H9 (cell line): ENCODE results near the gene SHB. TPM values are rescaled to one million over a fixed set of nuclear protein-coding genes. Genes with fewer than 3 reads are reported as not detected.

Experiments
- DNase-seq: peaks from one replicate; pipeline ENCODE4 v3.0.0-alpha.2; 2017
- H2AFZ ChIP-seq: one replicate; pipeline ENCODE4 v1.6.1; 2013; ENCODE audit warnings: mild to moderate bottlenecking, low read length, control low read depth, moderate library complexity
- H2AK5ac ChIP-seq: 2 replicates; pipeline ENCODE4 v1.6.1; 2013; ENCODE audit warnings: low read length, control low read depth, mixed read lengths; ENCODE audit not compliant: insufficient read length
- H2BK120ac ChIP-seq: one replicate; pipeline ENCODE4 v1.6.1; 2013; ENCODE audit warnings: low read depth, mild to moderate bottlenecking, low read length, control low read depth, inconsistent platforms; ENCODE audit not compliant: poor library complexity, severe bottlenecking
- H2BK12ac ChIP-seq: 2 replicates; pipeline ENCODE4 v1.6.1; 2013; ENCODE audit warnings: low read length, control low read depth, mixed read lengths, low read depth; ENCODE audit not compliant: insufficient read length
- H2BK15ac ChIP-seq: 2 replicates; pipeline ENCODE4 v1.6.1; 2013; ENCODE audit warnings: low read depth, low read length, control low read depth
- H2BK20ac ChIP-seq: one replicate; pipeline ENCODE4 v1.6.1; 2013; ENCODE audit warnings: low read depth, mild to moderate bottlenecking, low read length, control low read depth, inconsistent platforms; ENCODE audit not compliant: poor library complexity, severe bottlenecking
- H2BK5ac ChIP-seq: 2 replicates; pipeline ENCODE4 v1.6.1; 2013; ENCODE audit warnings: low read length, control low read depth, mixed read lengths; ENCODE audit not compliant: insufficient read length
- H3K14ac ChIP-seq: 2 replicates; pipeline ENCODE4 v1.6.1; 2013; ENCODE audit warnings: low read length, control low read depth; ENCODE audit not compliant: insufficient read depth
- H3K18ac ChIP-seq: 2 replicates; pipeline ENCODE4 v1.6.1; 2013; ENCODE audit warnings: low read depth, mild to moderate bottlenecking, mixed read lengths, low read length, control low read depth; ENCODE audit not compliant: insufficient read length
- H3K23ac ChIP-seq: 2 replicates; pipeline ENCODE4 v1.6.1; 2013; ENCODE audit warnings: low read length, control low read depth, mixed read lengths, low read depth; ENCODE audit not compliant: insufficient read length
- H3K23me2 ChIP-seq: 2 replicates; pipeline ENCODE4 v1.6.1; 2013; ENCODE audit warnings: low read depth, mild to moderate bottlenecking, mixed read lengths, low read length, control low read depth; ENCODE audit not compliant: insufficient read length, poor library complexity, severe bottlenecking
- H3K27ac ChIP-seq: 2 replicates; pipeline ENCODE4 v1.5.1; 2013; ENCODE audit warnings: low read length, control low read depth, mixed read lengths, low read depth; ENCODE audit not compliant: insufficient read length
- H3K27me3 ChIP-seq: 2 replicates; pipeline ENCODE4 v1.6.1; 2013; ENCODE audit warnings: low read length, control low read depth, inconsistent platforms; ENCODE audit not compliant: insufficient read depth
- H3K4ac ChIP-seq: 2 replicates; pipeline ENCODE4 v1.6.1; 2013; ENCODE audit warnings: low read depth, mild to moderate bottlenecking, control low read depth, inconsistent platforms, low read length, moderate library complexity
- H3K4me1 ChIP-seq: 2 replicates; pipeline ENCODE4 v1.6.1; 2013; ENCODE audit warnings: low read length, control low read depth, inconsistent platforms; ENCODE audit not compliant: insufficient read depth
- H3K4me2 ChIP-seq: 2 replicates; pipeline ENCODE4 v1.6.1; 2013; ENCODE audit warnings: low read length, control low read depth, mixed read lengths; ENCODE audit not compliant: insufficient read length, insufficient read depth
- H3K56ac ChIP-seq: 2 replicates; pipeline ENCODE4 v1.6.1; 2013; ENCODE audit warnings: low read depth, mild to moderate bottlenecking, mixed read lengths, low read length, control low read depth; ENCODE audit not compliant: insufficient read length
- H3K79me1 ChIP-seq: 2 replicates; pipeline ENCODE4 v1.6.1; 2013; ENCODE audit warnings: low read depth, mild to moderate bottlenecking, moderate library complexity, low read length, control low read depth, inconsistent platforms; ENCODE audit not compliant: insufficient read depth, poor library complexity, severe bottlenecking
- H3K79me2 ChIP-seq: 2 replicates; pipeline ENCODE4 v1.6.1; 2013; ENCODE audit warnings: low read length, control low read depth, inconsistent platforms; ENCODE audit not compliant: insufficient read depth
- H3K9ac ChIP-seq: 2 replicates; pipeline ENCODE4 v1.6.1; 2013; ENCODE audit warnings: low read length, control low read depth, mixed read lengths; ENCODE audit not compliant: insufficient read length; ENCODE audit errors: extremely low read depth
- H3K9me3 ChIP-seq: one replicate; pipeline ENCODE4 v1.6.1; 2013; ENCODE audit warnings: low read depth, low read length, inconsistent platforms; ENCODE audit not compliant: control insufficient read depth
- H3T11ph ChIP-seq: one replicate; pipeline ENCODE4 v1.6.1; 2013; ENCODE audit warnings: mild to moderate bottlenecking, low read length, control low read depth, inconsistent platforms
- H4K20me1 ChIP-seq: one replicate; pipeline ENCODE4 v1.6.1; 2013; ENCODE audit not compliant: control insufficient read depth, insufficient read length, insufficient read depth
- H4K5ac ChIP-seq: 2 replicates; pipeline ENCODE4 v1.6.1; 2013; ENCODE audit warnings: low read depth, mild to moderate bottlenecking, mixed read lengths, low read length, control low read depth; ENCODE audit not compliant: insufficient read length
- H4K8ac ChIP-seq: replicated peaks from 2 replicates; pipeline ENCODE4 v1.6.1; 2013; ENCODE audit warnings: low read length, control low read depth, mixed read lengths, low read depth; ENCODE audit not compliant: insufficient read length
- H4K91ac ChIP-seq: 2 replicates; pipeline ENCODE4 v1.6.1; 2013; ENCODE audit warnings: low read depth, mild to moderate bottlenecking, moderate library complexity, mixed read lengths, low read length, control low read depth; ENCODE audit not compliant: insufficient read length
- H3K27ac Mint-ChIP-seq, 3 experiments: 2 replicates in 2 of 3; 3 replicates in 1 of 3; pipeline ENCODE4 v1.8.0; 2020 to 2021; ENCODE audit warnings: mixed read lengths in 3 of 3, mild to moderate bottlenecking in 1 of 3, moderate library complexity in 1 of 3
- H3K27me3 Mint-ChIP-seq: 2 replicates; pipeline ENCODE4 v1.8.0; 2021; ENCODE audit warnings: low read depth, mild to moderate bottlenecking, moderate library complexity, mixed read lengths
- H3K36me3 Mint-ChIP-seq, 3 experiments: 2 replicates in 2 of 3; 3 replicates in 1 of 3; pipeline ENCODE4 v1.8.0; 2020 to 2021; ENCODE audit warnings: low read depth in 3 of 3, mixed read lengths in 3 of 3; ENCODE audit not compliant: insufficient read depth in 1 of 3
- H3K4me1 Mint-ChIP-seq, 2 experiments: 2 replicates each; pipeline ENCODE4 v1.8.0; 2020; ENCODE audit warnings: mixed read lengths in 2 of 2
- H3K4me3 Mint-ChIP-seq, 2 experiments: 2 replicates in 1 of 2; 3 replicates in 1 of 2; pipeline ENCODE4 v1.8.0; 2020 to 2021; ENCODE audit warnings: mild to moderate bottlenecking in 2 of 2, mixed read lengths in 2 of 2, moderate library complexity in 1 of 2
- H3K9me3 Mint-ChIP-seq, 2 experiments: 2 replicates in 1 of 2; 3 replicates in 1 of 2; pipeline ENCODE4 v1.8.0; 2020; ENCODE audit warnings: mild to moderate bottlenecking in 2 of 2, mixed read lengths in 2 of 2, moderate library complexity in 1 of 2
- CTCF ChIP-seq: fragments of 200-600 bp; sonication (generic); conservative IDR thresholded peaks from 3 replicates; pipeline ENCODE4 v1.8.0; 2021; ENCODE audit warnings: antibody characterized with exemption, mild to moderate bottlenecking
- WGBS: extraction: QIAGEN DNeasy Blood & Tissue Kit; methylation state at CpG from one replicate; pipeline ENCODE4 v1.1.7; 2013; ENCODE audit warnings: missing lambda C conversion rate, low lambda C conversion rate, mixed read lengths; ENCODE audit not compliant: insufficient read length; ENCODE audit errors: extremely low coverage; 5-methylcytosine and 5-hydroxymethylcytosine counted together
- total RNA-seq: library from RNA; stranded (reverse); gene quantifications from 2 replicates; pipeline ENCODE4 v1.2.1, GENCODE V29; 2021

SHB gene
- total RNA-seq, 1 experiment from 2014 or later, result 14.6 TPM

- Mint-ChIP-seq H3K4me3 (no peak overlapping the region), H3K36me3 (no peaks in the 10 kb centered on the region; a peak in 1 of 7 replicates), H3K4me1 (peaks cover 46 to 54% of the 10 kb centered on the region in 2 experiments), H3K27ac (peak overlapping the region in 1 of 3 experiments; percentile 4; a peak in 1 of 7 replicates), H3K9me3 (no peaks in the 10 kb centered on the region), H3K27me3 (no peaks in the 10 kb centered on the region; the same call in 1 of the 2 replicates)
- no peaks in the 10 kb centered on the region for H3K79me1 ChIP-seq
- H4K8ac ChIP-seq, result no peak overlapping the region
- WGBS, result no CpG with 5 or more reads among the region's 15 CpGs
- no peak overlapping the region for H2AFZ ChIP-seq
- H3K23me2 ChIP-seq, result no peaks in the 10 kb centered on the region
- H3K4ac ChIP-seq, result no peak overlapping the region
- no peaks in the 10 kb centered on the region for H3K9me3 ChIP-seq
- H3K14ac ChIP-seq, result no peak overlapping the region
- TF ChIP-seq CTCF, result no peak
- no peak overlapping the region for H3K4me2 ChIP-seq
- no peak overlapping the region for H2BK120ac ChIP-seq
- no peaks in the 10 kb centered on the region for H3K4me1 ChIP-seq
- no peak overlapping the region for H3K9ac ChIP-seq
- H4K5ac ChIP-seq, result no peak overlapping the region
- no peak for DNase-seq
- H2BK20ac ChIP-seq, result no peak overlapping the region
- no peak overlapping the region for H3K23ac ChIP-seq
- no peak overlapping the region for H3K27ac ChIP-seq
- H3K56ac ChIP-seq, result no peak overlapping the region
- H2BK5ac ChIP-seq, result no peak overlapping the region
- H3K18ac ChIP-seq, result no peak overlapping the region
- no peak overlapping the region for H2AK5ac ChIP-seq
- no peak overlapping the region for H3T11ph ChIP-seq
- H4K91ac ChIP-seq, result no peak overlapping the region
- H2BK15ac ChIP-seq, result no peak overlapping the region
- H3K79me2 ChIP-seq, result no peaks in the 10 kb centered on the region
- H4K20me1 ChIP-seq, result no peaks in the 10 kb centered on the region
- no peaks in the 10 kb centered on the region for H3K27me3 ChIP-seq
- no peak overlapping the region for H2BK12ac ChIP-seq
These were observed 143.0 kb downstream of the SHB start for GRCh38 chr9:37925786-37926736.
